NCI-H128 (cell line): ENCODE measurements around the gene TANGO6.
"Not testable (repeated sequence)": the region's sequence is repeated elsewhere in the genome, so short reads cannot be mapped to it uniquely, and the experiment has no call there.

Experiments
- DNase-seq: peaks from one replicate; lab custom pipeline; 2025; ENCODE audit not compliant: unreplicated experiment; lab: John Stamatoyannopoulos, UW

The TANGO6 gene

GRCh38 chr16:69049603-69050375 lies 206.5 kb downstream of the TANGO6 start:
- DNase-seq: no peak

DNA sequence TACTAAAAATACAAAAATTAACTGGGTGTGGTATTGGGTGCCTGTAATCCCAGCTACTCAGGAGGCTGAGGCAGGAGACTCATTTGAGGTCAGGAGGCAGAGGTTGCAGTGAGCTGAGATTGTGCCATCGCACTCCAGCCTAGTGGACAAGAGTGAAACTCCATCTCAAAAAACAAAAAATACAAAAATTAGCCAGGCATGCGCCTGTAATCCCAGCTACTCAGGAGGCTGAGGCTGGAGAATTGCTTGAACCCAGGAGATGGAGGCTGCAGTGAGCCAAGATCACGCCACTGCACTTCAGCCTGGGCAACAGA lies 208.1 kb downstream of the TANGO6 start:
- not testable (repeated sequence) for DNase-seq

DNA sequence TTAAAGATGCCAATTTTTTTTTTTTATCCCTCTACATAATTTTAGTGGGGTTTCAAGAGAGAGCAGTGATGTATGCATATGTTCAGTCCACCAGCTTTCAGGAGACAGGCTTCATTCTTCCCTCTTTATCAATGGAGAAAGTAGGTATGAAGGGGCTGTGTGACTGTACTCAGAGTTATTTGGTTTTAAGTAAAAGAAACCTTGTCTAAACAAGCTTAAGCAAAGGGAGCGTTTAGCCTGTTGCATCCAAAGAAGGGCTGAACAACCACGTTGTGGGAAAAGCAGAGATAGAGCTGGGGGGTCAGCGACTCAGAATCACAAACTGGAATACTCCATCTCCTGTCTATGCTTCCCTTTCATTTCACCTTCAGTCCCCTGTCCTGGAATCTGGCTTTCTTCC lies 211.7 kb downstream of the TANGO6 start:
- no peak for DNase-seq

GRCh38 chr16:69055980-69056379 lies 212.6 kb downstream of the TANGO6 start:
- no peak for DNase-seq

DNA sequence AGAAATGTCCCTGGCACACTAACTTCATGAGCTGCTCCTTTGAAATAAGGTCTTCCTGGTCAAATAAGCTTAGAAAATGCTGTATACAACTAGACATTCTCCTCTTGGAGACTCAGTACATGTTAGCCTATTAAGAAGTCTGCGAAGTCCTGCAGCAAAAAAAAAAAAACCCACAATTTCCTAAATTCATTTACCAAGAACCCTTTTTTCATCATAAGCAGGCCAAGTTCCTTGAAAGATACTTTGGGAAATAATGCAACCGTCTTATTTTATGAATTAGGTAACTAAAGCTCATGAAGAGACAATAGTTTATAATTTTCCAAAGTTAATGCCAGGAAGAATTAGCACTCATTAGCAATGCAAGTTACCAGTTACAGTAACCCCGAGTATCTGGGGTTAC lies 213.1 kb downstream of the TANGO6 start:
- no peak for DNase-seq

DNA sequence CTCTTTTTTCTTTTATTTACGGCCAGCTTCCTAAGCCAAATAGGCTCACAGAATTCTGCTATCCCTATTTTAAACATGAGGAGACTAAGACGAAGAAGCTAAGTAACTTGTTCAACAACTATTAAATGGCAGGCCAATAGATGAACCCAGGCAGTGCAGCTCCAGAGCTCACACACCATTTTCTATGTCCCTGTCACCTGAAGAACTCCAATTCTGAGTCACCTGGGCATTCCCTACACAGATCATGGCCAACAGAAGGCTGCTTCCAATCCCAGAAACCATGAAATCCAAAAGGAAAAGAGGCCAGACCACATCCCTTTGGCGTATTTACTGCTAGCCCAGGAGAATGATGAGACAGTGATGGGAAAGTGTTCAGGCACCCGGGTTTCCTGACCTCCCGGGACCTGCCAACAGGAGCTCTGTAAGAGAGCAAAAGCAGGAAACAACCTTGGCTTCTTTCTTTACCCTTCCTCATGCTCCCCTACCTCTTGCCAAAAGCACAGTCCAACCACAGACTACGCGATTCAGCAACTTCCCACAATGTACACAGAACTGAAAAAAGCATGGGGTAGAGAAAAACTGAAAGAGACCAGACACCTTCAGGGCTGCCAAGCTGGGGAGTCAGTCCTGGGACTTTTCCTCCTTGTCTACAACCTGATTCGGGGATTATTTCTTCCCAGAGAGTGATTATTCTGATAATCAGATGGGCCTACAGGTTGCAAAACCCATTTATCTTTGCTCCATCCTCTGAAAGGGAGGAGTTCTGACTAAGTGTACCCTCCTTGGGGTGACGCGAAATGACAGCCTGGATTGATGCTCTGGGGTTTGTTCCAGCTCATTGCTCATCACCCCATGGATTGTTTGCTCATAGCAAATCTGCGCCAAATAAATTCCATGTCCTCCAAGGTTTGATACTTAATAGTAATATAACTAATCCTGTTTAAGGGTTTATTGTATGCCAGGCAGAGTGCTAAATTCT lies 214.4 kb downstream of the TANGO6 start:
- no peak for DNase-seq

DNA sequence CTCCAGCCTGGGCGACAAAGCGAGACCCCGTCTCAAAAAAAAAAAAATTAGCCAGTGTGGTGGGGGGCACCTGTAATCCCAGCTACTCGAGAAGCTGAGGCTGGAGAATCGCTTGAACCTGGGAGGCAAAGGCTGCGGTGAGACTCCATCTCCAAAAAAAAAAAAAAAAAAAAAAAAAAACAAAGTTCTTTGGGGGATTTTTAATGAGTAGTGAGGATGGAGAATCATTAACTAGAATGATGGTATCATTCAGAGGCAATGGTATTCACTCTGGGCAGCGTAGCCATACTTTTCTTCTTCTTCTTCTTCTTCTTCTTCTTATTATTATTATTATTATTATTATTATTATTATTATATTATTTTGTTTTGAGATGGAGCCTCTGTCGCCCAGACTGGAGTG lies 220.2 kb downstream of the TANGO6 start:
- not testable (repeated sequence) for DNase-seq

DNA sequence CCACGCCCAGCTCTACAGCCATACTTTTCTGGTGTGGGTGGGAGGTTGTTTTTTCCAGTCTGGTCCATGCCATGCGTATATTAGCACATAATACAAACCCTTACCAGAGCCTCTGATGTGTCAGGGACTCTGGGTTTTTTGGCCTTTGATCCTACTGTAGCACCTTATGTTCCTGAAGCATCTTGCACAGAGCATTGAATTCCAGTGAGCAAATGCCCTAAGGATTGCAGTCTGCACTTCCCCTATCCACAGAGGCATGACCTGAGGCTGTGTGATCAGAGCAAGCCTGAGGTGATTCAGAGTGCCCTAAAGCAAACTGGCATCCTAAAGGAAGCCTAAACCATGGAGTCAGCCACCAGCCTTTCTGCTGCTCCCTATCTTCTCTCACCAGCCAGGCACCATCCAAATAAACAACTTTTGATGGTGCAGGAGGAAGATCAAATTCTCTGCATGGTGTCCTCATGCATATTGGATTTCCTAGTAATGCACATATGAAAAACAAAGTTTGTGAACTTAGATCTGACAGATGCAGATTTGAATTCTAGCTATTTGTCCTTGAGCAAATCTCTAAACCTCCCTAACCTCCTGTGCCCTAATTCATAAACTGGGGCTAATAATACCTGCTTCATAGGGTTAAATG lies 220.9 kb downstream of the TANGO6 start:
- no peak for DNase-seq

DNA sequence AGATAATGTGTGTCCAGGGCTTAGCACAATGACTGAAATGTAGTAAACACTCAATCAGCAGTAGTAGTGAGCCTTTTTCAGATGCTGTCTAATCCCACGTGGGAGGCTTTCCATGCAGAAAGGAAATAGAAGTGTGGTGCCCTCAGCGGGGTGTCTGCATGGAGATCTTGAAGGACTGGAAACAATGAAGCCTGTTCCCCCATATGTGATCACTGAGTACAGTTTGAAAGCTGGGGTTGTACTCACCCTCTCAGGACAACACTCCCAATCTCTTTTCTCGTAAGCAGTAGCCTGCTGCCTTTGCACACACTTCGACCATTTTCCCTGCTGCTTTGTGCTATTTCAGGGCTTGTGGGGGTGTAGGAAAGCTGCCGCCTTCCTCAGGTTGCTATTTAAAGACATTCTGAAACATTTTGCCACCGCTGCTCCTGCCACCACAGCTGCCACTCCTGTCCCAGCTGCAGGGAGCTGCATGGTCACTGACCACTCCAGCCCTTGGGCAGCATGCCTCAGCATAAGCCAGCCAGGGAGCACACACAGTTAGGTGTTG lies 221.5 kb downstream of the TANGO6 start:
- no peak for DNase-seq

GRCh38 chr16:69069504-69069903 lies 226.2 kb downstream of the TANGO6 start:
- DNase-seq: no peak

GRCh38 chr16:69071036-69071435 lies 227.7 kb downstream of the TANGO6 start:
- DNase-seq: no peak

- no peak for DNase-seq
Observed at GRCh38 chr16:69072640-69072974, 229.3 kb downstream of the TANGO6 start.

DNA sequence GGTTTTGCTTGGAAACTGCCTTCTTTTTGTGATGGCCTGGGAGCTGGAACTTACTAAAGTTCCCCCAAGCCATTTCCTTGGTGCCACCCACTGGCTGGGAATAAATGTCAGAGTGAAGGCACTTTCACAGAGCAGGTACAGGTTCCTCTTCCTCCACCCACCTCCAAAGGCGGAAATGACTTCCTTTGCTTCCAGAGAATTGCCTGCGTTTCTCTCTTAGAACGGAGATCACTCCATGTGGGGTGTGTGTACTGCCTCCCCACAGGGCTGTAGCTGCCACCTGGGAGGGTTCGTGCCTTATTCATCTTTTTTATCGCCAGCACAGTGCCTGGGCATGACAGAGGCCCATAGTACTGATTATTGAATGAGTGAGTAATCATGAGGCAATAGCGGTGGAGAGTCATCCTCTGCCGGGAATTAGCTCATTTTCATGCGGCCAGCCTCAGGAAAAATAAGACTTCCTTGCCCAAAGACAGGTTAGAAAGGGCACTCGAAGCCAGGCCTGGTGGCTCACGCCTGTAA lies 229.9 kb downstream of the TANGO6 start:
- DNase-seq: no peak

DNA sequence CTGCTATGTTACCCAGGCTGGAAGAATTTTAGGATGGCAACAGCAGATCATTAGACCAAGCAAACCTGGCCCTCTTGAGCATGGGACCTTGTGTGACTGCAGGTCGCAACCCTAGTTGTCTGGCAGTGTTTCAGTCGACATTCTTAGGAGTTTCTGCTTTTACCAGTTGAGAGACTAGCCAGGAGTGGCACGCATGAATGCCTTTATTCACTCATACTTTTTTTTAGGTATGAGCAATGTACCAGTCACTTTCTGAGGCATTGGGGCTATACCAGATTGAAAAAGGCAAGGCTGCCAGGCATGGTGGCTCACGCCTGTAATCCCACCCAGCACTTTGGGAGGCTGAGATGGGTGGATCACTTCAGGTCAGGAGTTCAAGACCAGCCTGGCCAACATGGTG lies 233.9 kb downstream of the TANGO6 start:
- no peak for DNase-seq

DNA sequence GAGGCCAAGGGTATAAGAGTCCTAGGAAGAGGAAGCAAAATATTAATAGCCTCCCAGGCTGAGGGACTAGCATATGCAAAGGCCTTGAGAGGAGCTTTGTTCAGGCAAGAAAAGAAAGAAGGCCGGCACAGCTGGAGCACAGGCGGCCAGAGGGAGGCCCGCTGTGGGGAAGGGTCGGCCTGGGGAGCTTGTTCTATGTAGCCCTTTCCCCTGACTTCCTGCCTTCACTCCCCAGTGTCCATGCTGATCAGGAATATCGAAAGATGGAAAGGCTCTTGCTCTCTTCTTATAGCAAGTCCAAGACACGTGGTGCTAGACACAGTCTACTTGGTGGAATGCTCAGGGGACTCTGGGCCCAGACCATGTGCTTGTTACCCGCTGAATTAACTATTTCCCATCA lies 234.7 kb downstream of the TANGO6 start:
- DNase-seq: no peak

DNA sequence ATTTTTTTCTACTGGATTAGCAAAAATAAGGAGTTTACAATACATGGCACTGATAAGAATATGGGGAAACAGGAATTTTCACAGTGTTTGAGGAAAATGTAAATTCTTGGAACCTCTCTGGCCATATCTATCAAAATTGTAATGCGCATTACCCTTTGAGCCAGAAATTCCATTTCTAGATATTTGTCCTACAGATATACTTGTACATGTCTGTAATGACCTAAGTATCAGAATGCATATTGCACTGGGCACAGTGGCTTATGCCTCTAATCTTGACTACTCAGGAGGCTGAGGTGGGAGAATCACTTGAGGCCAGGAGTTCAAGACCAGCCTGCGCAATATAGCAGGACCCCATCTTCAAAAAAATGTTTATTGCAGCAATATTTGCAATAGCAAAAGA lies 236.4 kb downstream of the TANGO6 start:
- DNase-seq: no peak

DNA sequence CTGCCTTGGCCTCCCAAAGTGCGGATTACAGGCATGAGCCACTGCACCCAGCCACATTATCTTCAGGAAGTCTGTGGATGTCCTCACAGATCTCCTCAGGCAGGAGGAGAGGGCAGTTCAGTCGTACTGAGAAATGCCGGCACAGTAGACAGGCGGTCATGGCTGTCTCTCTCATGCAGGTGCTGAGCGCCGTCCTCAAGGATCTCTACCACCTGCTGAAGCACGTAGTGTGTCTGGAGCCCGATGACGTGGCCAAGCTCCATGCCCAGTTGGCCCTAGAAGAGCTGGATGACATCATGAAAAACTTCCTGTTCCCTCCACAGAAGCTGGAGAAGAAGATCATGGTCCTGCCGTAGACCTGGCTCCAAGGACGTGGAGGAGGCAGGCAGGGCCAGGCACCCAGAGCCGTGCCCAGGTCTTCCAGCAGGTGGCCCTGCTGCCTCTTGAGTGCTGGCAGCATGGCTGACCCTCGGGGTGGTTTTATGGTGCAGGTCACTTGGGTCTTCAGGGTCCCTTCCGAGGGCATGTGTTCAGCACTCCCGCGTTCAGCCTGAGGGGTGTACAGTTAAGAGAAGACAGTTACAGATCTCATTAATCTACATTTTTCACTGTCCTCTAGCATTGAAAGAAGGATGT lies 240.1 kb downstream of the TANGO6 start:
- no peak for DNase-seq

DNA sequence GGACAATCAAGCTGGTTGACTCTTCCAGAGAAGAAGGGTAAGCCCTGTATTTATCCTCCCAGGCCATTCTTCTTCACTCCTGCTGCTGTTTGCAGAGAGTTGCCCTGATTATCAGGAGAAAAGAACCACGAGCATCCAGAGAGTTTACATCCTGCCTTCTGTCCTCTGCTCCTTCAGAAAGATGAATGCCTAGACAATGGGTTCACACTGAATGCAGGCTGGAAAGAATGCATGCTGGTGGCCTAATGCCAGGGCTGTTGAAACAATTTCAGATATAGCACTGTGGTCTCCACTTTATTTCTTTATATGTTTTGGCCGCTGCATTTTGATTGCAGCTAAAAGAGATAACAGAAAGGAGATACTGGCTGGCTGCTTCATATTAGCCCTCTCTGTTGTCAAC lies 241.0 kb downstream of the TANGO6 start:
- no peak for DNase-seq

DNA sequence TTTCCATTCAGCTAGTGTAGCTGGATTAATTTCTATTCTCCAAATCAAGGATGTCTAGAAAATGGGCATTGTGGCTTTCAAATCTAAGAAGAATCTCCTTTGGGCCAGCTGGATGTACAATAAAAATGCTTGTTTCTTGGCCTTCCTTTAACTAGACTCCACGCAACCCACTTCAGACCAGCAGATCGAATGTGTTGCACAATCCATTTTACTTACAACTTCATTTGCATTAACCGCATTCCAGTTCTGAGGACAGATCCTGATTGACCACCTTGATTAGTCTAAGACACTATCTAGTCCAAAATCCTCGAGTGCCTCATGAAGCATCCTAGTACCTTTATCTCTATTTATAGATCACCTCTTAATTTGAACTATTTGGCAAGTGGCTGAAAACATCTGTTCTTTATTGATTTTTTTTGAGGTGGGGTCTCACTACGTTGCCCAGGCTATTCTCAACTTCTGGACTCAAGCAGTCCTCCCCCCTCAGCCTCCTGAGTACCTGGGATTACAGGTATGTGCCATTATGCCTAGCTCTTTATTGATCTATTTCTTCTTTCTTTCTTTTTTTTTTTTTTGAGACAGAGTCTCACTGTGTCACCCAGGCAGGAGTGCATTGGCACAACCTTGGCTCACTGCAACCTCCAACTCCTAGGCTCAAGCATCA lies 241.8 kb downstream of the TANGO6 start:
- DNase-seq: no peak

GRCh38 chr16:69087161-69087581 lies 243.8 kb downstream of the TANGO6 start:
- no peak for DNase-seq
